HG02623 (cell line): ENCODE measurements around the gene ADPRS.

Experiments used
- ATAC-seq: cut with Tn5 transposase; IDR thresholded peaks from one replicate; pipeline ENCODE4 v1.9.1; 2021; ENCODE audit warnings: moderate library complexity; ENCODE audit not compliant: unreplicated experiment

The ADPRS gene

DNA sequence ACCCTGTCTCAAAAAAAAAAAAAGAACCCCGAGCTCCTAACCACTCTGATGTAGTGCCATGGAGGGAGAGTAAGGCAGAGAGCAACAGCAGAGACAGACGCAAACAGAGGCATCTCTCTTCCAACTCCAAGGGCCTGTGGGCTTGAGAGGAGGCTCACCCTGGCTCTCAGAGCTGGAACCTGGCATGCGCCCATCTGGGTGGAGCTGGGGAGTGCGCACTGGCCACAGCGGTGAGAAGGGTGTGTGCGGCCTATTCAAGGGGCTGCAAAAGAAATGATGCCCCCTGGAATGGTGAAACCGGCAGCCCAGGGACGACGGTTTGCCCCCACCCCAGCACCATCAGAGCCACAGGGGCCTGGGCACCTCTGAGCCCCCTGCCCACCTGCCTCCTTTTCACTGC is 18.7 kb downstream of the ADPRS start:
- ATAC-seq = no peak

- no peak for ATAC-seq
Measured at GRCh38 chr1:36108314-36108713, 19.6 kb downstream of the ADPRS start.

DNA sequence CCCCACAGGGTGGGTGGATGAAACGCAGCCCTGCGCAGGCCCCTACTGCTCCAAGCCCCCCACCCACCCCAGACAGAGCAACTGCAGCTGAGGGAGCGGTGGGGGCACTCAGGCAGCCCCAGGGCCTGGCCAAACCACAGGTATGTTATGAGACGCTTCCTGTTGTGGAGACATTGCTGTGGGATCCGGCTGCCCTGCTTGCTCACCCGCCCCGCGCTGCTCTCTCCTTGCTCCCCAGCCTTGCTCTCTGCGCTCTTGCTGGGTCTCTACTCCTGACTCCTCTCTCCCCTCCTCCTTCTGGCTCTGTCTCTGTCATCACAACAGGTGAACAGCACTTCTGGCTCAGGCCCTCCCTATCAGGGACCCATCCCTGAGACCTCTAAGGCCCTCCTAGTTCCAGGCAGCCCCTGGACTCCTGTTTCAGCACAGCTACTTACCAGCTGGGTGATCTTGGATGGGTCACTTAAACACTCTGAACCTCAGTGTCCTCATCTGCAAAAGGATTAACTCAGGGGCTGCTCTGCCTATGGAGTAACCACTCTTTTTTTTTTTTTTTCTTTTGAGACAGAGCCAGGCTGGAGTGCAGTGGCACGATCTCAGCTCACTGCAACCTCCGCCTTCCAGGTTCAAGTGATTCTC is 20.5 kb downstream of the ADPRS start:
- ATAC-seq = no peak

- ATAC-seq = no peak
Measured at GRCh38 chr1:36111151-36111550, 22.5 kb downstream of the ADPRS start.

- ATAC-seq = no peak
Measured at GRCh38 chr1:36112823-36113222, 24.1 kb downstream of the ADPRS start.

- ATAC-seq = no peak
Measured at GRCh38 chr1:36114371-36114770, 25.7 kb downstream of the ADPRS start.

DNA sequence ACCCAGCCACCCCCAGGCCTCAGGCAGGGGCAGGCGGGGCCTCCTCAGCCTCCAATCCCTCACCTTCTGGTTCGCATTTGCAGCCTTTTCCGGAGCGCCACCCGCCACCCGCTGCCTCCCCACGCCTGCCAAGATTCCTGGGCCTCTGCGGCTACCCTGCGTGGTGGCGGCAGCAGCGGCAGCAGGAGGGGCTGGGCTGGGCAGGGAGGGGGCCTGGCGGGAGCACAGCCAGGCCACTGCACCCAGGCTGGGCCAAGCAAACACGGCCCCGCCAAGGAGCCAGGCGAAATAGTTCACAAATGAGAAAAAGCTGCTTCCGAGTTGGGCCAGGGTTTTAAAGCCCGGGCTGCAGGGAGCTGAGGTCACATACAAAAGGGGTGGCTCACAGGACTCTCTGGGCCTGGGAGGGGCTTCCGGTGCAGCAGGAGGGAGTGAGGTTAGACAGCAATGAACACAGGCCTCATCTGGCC is 26.5 kb downstream of the ADPRS start:
- no peak for ATAC-seq

- ATAC-seq = no peak
Measured at GRCh38 chr1:36115931-36116330, 27.2 kb downstream of the ADPRS start.

- ATAC-seq = no peak
Measured at GRCh38 chr1:36116901-36117300, 28.2 kb downstream of the ADPRS start.

DNA sequence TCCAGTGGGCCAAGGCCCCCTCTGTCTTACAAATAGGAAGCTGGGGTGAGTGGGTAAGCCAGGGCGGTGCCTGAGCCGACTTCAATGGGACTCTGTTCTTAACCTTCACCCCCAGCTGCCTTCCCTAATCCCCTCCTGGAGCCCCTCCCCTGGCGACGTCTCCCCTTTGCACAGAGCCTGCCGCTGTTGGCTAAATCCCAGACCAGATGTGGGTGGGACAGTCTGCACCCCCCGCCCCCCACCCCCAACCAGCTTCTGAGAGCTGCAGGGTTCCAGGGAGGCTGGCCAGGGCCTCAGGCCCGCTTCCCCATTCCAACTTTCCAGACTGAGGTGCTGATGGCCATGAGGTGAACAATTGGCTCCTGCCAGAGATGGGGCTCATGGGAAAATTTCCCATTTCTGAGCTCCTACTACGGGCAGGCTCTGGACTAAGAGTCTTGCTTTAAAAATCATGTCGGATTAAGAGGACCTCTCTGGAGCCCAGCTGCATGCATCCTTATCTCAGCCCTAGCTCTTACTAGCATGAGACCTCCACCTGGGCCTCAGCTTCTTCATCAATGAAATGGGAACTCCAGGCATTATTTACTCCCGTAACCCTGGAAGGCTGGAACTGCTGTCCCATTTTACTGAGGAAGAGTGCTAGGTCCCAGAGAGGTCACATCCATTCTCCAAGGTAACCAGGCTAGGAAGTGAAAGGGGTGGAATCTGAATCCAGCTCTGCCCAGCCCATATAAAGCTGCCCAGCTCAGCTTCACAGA is 29.9 kb downstream of the ADPRS start:
- ATAC-seq = no peak

- no peak for ATAC-seq
Measured at GRCh38 chr1:36119456-36119855, 30.8 kb downstream of the ADPRS start.

DNA sequence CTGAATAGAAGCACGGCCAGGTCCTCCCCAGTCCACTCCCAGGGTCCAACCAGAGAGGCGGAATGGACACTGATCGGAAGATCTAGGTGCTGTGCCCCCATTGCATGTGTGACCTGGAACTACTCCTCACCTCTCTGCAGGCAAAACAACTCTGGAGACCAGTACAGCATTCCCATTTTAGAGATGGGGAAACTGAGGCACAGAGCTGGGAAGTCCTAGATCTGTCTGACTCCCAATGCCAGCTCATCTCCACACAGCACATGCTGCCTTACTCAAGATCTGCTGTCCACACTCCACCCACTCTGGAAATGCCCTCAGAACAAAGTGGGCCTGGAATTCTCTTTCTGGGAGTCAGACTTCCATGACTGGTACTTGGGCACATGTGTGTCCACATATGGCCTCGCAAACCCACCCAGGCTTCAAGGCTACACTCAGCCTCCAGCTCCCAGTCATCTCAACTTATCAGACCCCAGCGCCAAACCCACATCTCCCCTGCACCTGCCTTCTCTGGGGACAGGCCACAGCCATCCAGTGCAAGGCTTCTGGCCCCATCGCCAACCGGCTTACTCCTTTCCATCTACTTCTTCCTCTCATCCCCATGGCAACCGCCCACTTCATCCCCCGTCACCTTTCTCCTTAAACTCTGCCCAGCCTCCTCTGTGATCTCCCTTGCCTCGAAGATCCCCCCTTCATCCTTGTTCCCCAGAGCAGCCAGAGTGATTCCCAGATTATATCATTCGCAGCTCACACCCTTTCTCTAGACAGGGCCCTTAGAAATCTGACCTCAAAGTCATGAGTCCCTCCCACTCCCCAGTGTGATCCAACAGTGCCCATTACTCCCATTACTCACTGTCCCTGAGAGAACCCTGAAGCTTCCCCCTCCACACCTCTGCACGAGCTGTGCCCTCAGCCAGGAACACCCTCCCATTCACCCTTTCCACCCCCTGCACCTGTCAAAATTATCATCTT is 33.7 kb downstream of the ADPRS start:
- no peak for ATAC-seq

DNA sequence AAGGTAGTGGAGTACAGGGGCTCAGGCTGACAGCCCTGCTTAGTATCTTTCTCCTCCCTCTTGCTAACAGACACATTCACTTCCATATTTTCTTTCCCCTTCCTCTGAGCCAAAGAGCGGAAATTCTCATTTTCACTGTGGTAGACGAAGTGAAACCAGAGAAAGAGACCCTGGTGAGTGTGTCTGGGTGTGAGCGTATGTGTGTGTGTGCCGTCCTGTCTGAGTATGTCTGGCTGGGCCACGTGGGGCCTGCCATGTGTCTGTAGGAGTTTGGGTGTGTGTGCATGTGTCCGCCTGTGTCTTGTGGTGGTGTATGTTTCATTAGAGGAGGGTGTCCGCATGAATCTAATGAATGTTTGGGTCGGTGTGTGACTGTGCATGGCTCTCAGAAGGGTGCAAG is 34.7 kb downstream of the ADPRS start:
- no peak for ATAC-seq

GRCh38 chr1:36124404-36125128 is 35.9 kb downstream of the ADPRS start:
- ATAC-seq = no peak

- ATAC-seq = no peak
Measured at GRCh38 chr1:36125129-36125991, 36.7 kb downstream of the ADPRS start, which contains the start of gene COL8A2. Gene COL8A2 (minus strand): TSS chr1:36125222. CDS start chr1:36100242, 24,980 bp downstream.

GRCh38 chr1:36126005-36126716 is 37.5 kb downstream of the ADPRS start:
- no peak for ATAC-seq

- no peak for ATAC-seq
Measured at GRCh38 chr1:36126797-36127500, 38.3 kb downstream of the ADPRS start.

DNA sequence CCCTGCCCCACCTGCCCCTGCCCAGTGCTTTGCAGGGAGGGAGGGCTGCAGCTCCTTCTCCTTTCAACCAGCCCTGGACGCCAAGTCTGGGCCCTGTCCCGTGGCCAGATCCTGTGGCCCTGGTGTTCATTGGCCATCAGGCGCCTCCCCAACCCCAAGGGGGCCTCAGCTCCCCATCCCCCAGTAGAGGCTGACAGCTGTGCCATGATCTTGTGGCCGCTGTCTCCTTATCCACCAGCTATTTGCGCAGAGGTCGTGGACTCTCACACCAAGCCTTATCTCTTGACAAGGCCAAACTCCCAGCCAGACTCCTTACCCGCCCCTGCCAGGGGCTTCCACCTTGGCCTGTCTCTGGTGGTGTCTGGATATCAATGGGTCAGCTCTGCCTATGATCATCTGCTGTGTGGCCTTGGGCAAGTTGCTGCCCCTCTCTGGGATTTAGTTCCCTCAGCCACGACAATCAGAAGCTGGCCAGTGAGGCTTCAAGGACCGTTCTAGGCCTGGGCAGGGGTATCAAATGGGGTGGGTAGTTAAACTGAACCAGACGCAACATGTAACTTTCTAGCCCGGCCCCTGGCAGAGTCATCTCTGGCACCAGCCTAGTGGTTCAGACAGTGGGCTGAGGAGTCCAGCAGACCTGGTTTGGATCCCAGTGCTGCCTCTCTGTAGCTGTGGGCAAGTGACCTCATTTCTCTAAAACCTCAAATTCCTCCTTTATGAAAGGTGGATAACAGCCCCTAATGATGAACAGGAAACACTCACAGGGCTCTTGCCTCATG is 39.6 kb downstream of the ADPRS start:
- no peak for ATAC-seq
